ENCODE measurements around the gene AKT2.

GRCh38 chr19:40249781-40250180 is 35.4 kb downstream of the AKT2 start:
- TF ChIP-seq CTCF (conservative IDR thresholded peaks at IDR 0.05), result no peak
- TF ChIP-seq ZFX (IDR thresholded peaks at IDR 0.05), result no peak

Data from C4-2B (cell line).